Glutamatergic neuron (in vitro differentiated cells): Measurements from ENCODE around the gene ISX. TPM values are rescaled to one million over a fixed set of nuclear protein-coding genes. Genes with fewer than 3 reads are reported as not detected.

Experiments
- DNase-seq: peaks from one replicate; pipeline ENCODE4 v3.0.0; 2022
- H3K27ac Mint-ChIP-seq: one replicate; pipeline ENCODE4 v1.8.0; 2020; ENCODE audit warnings: mild to moderate bottlenecking, mixed read lengths, inconsistent platforms; ENCODE audit not compliant: unreplicated experiment
- H3K27me3 Mint-ChIP-seq: one replicate; pipeline ENCODE4 v1.8.0; 2020; ENCODE audit warnings: mild to moderate bottlenecking, moderate library complexity, mixed read lengths, inconsistent platforms; ENCODE audit not compliant: unreplicated experiment
- H3K36me3 Mint-ChIP-seq: one replicate; pipeline ENCODE4 v1.8.0; 2020; ENCODE audit warnings: mild to moderate bottlenecking, mixed read lengths, inconsistent platforms; ENCODE audit not compliant: unreplicated experiment
- H3K4me1 Mint-ChIP-seq: one replicate; pipeline ENCODE4 v1.8.0; 2020; ENCODE audit warnings: mild to moderate bottlenecking, low read depth, mixed read lengths, inconsistent platforms; ENCODE audit not compliant: unreplicated experiment
- H3K4me3 Mint-ChIP-seq: one replicate; pipeline ENCODE4 v1.8.0; 2020; ENCODE audit warnings: mild to moderate bottlenecking, mixed read lengths, inconsistent platforms; ENCODE audit not compliant: unreplicated experiment
- H3K9me3 Mint-ChIP-seq: one replicate; pipeline ENCODE4 v1.8.0; 2020; ENCODE audit warnings: mild to moderate bottlenecking, moderate library complexity, mixed read lengths, inconsistent platforms; ENCODE audit not compliant: unreplicated experiment
- long read RNA-seq: library from polyadenylated mRNA; unstranded; transcript quantifications from one replicate; pipeline ENCODE4 v2.0.0, GENCODE V29; 2020; ENCODE audit not compliant: unreplicated experiment
- total RNA-seq: library from RNA; stranded (reverse); fragmentation: NEBNext Ultra II Directional; extraction: Animal tissue kit (Norgen Biotek cat#: 25700); gene quantifications from one replicate; pipeline ENCODE4 v1.2.1, GENCODE V29; 2021; ENCODE audit not compliant: unreplicated experiment
- TF ChIP-seq, protein P1 (sequence below): fragments of 200-600 bp; sonication (generic); IDR thresholded peaks from one replicate; pipeline ENCODE4 v1.5.0; 2021; ENCODE audit not compliant: partially characterized antibody, unreplicated experiment

Gene ISX
- total RNA-seq, result not detected
- long read RNA-seq, result 0 reads

DNA sequence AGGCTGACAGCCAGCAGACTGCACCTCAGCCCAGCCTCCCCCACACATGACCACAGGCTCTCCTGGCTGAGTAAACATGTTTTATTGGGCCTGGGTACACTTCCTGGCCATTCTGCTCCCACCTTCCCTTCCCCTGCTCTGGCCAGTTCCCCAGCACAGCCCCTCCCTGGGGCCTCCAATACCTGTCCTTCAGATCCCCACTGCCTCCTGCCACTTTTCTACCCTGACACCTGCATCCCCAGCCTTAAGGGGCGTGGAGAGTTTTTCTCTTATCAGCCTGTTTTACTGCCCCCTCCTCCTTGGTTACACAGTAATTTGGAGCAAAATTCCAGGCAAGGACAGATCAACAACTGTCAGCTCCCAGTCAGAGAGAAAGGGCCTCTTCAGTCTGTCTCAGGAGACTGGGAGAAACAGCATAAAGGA, at the start of gene ISX:
TSS of gene ISX (plus strand) at position 363 of the 423 bp plus-strand sequence. CDS start 930 bp downstream, outside the sequence.
- Mint-ChIP-seq H3K9me3 (no peaks in the 10 kb centered on the region), H3K36me3 (no peaks in the 10 kb centered on the region), H3K27me3 (peaks cover 7% of the 10 kb centered on the region), H3K4me1 (no peaks in the 10 kb centered on the region), H3K4me3 (no peak within 1 kb of the TSS), H3K27ac (no peak within 1 kb of the TSS)
- TF ChIP-seq, protein P1, sequence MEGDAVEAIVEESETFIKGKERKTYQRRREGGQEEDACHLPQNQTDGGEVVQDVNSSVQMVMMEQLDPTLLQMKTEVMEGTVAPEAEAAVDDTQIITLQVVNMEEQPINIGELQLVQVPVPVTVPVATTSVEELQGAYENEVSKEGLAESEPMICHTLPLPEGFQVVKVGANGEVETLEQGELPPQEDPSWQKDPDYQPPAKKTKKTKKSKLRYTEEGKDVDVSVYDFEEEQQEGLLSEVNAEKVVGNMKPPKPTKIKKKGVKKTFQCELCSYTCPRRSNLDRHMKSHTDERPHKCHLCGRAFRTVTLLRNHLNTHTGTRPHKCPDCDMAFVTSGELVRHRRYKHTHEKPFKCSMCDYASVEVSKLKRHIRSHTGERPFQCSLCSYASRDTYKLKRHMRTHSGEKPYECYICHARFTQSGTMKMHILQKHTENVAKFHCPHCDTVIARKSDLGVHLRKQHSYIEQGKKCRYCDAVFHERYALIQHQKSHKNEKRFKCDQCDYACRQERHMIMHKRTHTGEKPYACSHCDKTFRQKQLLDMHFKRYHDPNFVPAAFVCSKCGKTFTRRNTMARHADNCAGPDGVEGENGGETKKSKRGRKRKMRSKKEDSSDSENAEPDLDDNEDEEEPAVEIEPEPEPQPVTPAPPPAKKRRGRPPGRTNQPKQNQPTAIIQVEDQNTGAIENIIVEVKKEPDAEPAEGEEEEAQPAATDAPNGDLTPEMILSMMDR, result no peak
- DNase-seq, result no peak

DNA sequence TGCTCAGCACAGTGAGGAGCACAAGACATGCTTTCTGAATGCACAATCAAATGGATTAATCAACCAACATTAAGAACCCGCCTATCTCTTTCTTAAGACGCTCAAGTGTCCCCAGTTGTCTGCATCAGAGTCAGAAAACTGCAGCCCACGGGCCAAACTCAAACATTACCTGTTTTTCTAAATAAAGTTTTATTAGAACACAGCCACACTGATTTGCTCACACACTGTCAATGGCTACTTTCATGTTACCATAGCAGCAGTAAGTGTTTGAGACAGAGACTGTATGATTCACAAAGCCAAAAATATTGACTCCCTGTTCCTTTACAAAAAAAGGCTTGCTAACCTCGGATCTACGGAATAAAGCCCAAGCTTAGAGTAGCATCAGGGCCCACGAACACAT, 49.0 kb upstream of the ISX start:
- H3K27ac Mint-ChIP-seq, result no peak overlapping the region
- DNase-seq, result no peak
- H3K4me3 Mint-ChIP-seq, result no peak overlapping the region
- H3K4me1 Mint-ChIP-seq, result peaks cover 6% of the 10 kb centered on the region
- no peaks in the 10 kb centered on the region for H3K9me3 Mint-ChIP-seq
- peaks cover 6% of the 10 kb centered on the region for H3K27me3 Mint-ChIP-seq
- no peaks in the 10 kb centered on the region for H3K36me3 Mint-ChIP-seq
- TF ChIP-seq, protein P1, result no peak

DNA sequence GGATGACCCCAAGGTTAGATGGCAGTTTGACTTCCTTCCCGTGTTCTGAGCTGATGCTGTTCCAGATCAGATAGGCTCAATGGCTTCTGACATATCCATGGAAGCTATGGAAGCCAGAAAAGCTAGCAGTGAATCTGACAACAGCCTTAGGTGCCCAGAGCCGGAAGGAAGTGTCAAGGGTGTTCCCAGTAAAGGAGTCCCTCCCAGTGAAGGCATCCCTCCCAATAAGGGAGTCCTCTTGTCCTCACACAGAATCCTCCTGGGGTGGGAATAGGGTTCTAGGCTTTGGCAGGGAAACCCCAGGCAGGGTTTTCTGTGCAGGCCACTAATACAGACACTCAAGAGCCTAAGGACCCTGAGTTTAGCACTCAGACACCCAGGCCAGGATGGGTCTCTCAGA, 47.0 kb upstream of the ISX start:
- no peaks in the 10 kb centered on the region for H3K36me3 Mint-ChIP-seq
- H3K27ac Mint-ChIP-seq, result no peak overlapping the region
- peaks cover 8% of the 10 kb centered on the region for H3K4me1 Mint-ChIP-seq
- H3K27me3 Mint-ChIP-seq, result peaks cover 6% of the 10 kb centered on the region
- no peaks in the 10 kb centered on the region for H3K9me3 Mint-ChIP-seq
- DNase-seq, result no peak
- H3K4me3 Mint-ChIP-seq, result no peak overlapping the region
- TF ChIP-seq, protein P1, result no peak

DNA sequence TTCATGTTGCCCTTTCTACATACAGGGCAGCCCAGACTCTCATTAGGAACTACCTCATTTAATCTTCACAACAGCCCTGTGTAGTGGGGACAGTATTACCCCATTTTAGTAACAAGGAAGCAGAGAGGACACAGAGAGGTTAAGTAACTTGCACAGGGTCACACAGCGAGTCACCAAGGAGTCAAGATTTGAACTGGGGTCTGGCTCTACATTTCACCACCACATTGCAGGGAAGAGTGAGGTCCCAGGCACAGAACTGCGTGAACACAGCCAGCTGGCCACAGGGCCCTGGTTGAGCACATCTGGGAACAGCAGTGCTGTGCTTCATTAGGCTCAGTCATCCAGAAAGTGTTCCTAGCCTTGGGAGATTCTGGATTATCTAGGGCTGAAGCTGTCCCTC, 45.4 kb upstream of the ISX start:
- no peak overlapping the region for H3K27ac Mint-ChIP-seq
- no peak for DNase-seq
- peaks cover under 1% of the 10 kb centered on the region for H3K9me3 Mint-ChIP-seq
- H3K27me3 Mint-ChIP-seq, result peaks cover 4% of the 10 kb centered on the region
- TF ChIP-seq, protein P1, result no peak
- H3K36me3 Mint-ChIP-seq, result no peaks in the 10 kb centered on the region
- no peak overlapping the region for H3K4me3 Mint-ChIP-seq
- H3K4me1 Mint-ChIP-seq, result peaks cover 10% of the 10 kb centered on the region

DNA sequence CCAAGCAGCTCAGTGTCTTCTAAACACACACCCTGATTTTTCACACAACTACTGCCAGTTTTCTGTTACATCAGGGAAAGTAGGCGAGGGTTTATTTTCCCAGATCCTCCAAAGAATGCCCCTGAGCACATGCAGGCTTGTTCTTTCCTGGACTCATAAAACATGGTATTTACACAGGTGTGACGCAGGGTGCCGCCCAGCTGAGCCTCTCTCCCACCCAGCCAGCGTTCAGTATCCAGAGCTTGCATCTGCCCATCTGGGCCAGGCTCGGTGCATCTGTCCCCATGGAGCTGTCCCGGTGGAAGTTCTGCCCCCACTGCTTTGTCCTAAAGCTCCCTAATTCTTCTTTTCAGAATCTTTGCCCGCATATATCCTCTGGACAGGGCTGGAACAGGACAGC, 44.8 kb upstream of the ISX start:
- peaks cover 4% of the 10 kb centered on the region for H3K9me3 Mint-ChIP-seq
- H3K4me3 Mint-ChIP-seq, result no peak overlapping the region
- H3K27ac Mint-ChIP-seq, result no peak overlapping the region
- peaks cover 4% of the 10 kb centered on the region for H3K27me3 Mint-ChIP-seq
- H3K4me1 Mint-ChIP-seq, result peaks cover 10% of the 10 kb centered on the region
- no peaks in the 10 kb centered on the region for H3K36me3 Mint-ChIP-seq
- no peak for DNase-seq
- TF ChIP-seq, protein P1, result no peak
